WTC11 (cell line): ENCODE results near the gene WNT5B.

Experiments
- ELF4 ChIP-seq: sonication (generic); formaldehyde crosslinking; IDR thresholded peaks from 2 replicates; pipeline ENCODE4 v1.8.1; 2022; ENCODE audit warnings: low read depth, mild to moderate bottlenecking, moderate library complexity, missing genetic modification reagents
- FOXP1 ChIP-seq: sonication (generic); formaldehyde crosslinking; IDR thresholded peaks from 2 replicates; pipeline ENCODE4 v1.8.0; 2022; ENCODE audit warnings: missing genetic modification reagents, mild to moderate bottlenecking, moderate library complexity, borderline replicate concordance
- GABPB1 ChIP-seq: sonication (generic); formaldehyde crosslinking; IDR thresholded peaks from 2 replicates; pipeline ENCODE4 v1.8.1; 2023; ENCODE audit warnings: mild to moderate bottlenecking, missing genetic modification reagents
- NFYB ChIP-seq: sonication (generic); formaldehyde crosslinking; conservative IDR thresholded peaks from 2 replicates; pipeline ENCODE4 v1.8.0; 2022; ENCODE audit warnings: low read depth, missing genetic modification reagents
- NR1H2 ChIP-seq: sonication (generic); formaldehyde crosslinking; IDR thresholded peaks from 2 replicates; pipeline ENCODE4 v1.9.0; 2021; ENCODE audit warnings: mild to moderate bottlenecking, moderate library complexity, missing genetic modification reagents
- TCF7 ChIP-seq: sonication (generic); formaldehyde crosslinking; IDR thresholded peaks from 2 replicates; pipeline ENCODE4 v1.8.0; 2022; ENCODE audit warnings: mild to moderate bottlenecking, low read depth, missing genetic modification reagents, moderate library complexity
- TP53 ChIP-seq: sonication (generic); formaldehyde crosslinking; IDR thresholded peaks from 2 replicates; pipeline ENCODE4 v1.8.1; 2023; ENCODE audit warnings: mild to moderate bottlenecking, missing genetic modification reagents
- ZNF232 ChIP-seq: sonication (generic); formaldehyde crosslinking; IDR thresholded peaks from 2 replicates; pipeline ENCODE4 v1.8.0; 2022; ENCODE audit warnings: mild to moderate bottlenecking, missing genetic modification reagents
- TF ChIP-seq, protein P1 (sequence below): fragments of 200-600 bp; IDR thresholded peaks from 2 replicates; pipeline ENCODE4 v1.8.0; 2022; ENCODE audit warnings: antibody characterized with exemption
- TF ChIP-seq, protein P2 (sequence below): sonication (generic); formaldehyde crosslinking; IDR thresholded peaks from 2 replicates; pipeline ENCODE4 v1.8.1; 2023; ENCODE audit warnings: mild to moderate bottlenecking, missing genetic modification reagents, moderate library complexity
- TF ChIP-seq, protein P3 (sequence below): sonication (generic); formaldehyde crosslinking; IDR thresholded peaks from 2 replicates; pipeline ENCODE4 v1.8.1; 2023; ENCODE audit warnings: mild to moderate bottlenecking, missing genetic modification reagents, moderate library complexity
- TF ChIP-seq, protein P4 (sequence below): sonication (generic); formaldehyde crosslinking; IDR thresholded peaks from 2 replicates; pipeline ENCODE4 v1.8.1; 2022; ENCODE audit warnings: low read depth, missing genetic modification reagents, borderline replicate concordance

DNA sequence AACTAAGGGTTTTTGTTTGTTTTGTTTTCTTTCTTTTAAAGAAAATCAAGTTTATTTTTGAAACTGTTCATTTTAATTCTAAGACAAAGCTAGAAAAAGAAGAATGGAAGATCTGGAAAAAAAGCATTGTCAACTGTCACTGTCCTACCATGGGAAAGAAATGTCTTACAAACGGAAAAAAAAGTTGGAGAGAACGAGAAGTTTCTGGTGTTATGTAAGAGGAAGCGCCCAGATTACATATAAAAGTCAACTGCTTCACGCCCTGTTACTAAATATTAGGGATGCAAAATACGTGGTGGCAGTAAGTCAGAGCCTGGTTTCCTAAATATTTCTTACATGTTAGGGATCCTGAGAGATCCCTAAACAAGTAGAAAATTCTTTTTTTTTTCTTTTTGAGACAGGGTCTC, 20.3 kb upstream of the WNT5B start:
- TF ChIP-seq NR1H2 (CRISPR knock-in tag) (no peak), ZNF232 (CRISPR knock-in tag) (no peak), ELF4 (CRISPR knock-in tag) (no peak), TCF7 (no peak), GABPB1 (CRISPR knock-in tag) (no peak), TP53 (CRISPR knock-in tag) (no peak), FOXP1 (no peak), NFYB (CRISPR knock-in tag) (no peak)
- TF ChIP-seq, protein P1, sequence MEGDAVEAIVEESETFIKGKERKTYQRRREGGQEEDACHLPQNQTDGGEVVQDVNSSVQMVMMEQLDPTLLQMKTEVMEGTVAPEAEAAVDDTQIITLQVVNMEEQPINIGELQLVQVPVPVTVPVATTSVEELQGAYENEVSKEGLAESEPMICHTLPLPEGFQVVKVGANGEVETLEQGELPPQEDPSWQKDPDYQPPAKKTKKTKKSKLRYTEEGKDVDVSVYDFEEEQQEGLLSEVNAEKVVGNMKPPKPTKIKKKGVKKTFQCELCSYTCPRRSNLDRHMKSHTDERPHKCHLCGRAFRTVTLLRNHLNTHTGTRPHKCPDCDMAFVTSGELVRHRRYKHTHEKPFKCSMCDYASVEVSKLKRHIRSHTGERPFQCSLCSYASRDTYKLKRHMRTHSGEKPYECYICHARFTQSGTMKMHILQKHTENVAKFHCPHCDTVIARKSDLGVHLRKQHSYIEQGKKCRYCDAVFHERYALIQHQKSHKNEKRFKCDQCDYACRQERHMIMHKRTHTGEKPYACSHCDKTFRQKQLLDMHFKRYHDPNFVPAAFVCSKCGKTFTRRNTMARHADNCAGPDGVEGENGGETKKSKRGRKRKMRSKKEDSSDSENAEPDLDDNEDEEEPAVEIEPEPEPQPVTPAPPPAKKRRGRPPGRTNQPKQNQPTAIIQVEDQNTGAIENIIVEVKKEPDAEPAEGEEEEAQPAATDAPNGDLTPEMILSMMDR, result no peak
- TF ChIP-seq, protein P2, sequence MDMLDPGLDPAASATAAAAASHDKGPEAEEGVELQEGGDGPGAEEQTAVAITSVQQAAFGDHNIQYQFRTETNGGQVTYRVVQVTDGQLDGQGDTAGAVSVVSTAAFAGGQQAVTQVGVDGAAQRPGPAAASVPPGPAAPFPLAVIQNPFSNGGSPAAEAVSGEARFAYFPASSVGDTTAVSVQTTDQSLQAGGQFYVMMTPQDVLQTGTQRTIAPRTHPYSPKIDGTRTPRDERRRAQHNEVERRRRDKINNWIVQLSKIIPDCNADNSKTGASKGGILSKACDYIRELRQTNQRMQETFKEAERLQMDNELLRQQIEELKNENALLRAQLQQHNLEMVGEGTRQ (CRISPR knock-in tag), result no peak
- TF ChIP-seq, protein P3, sequence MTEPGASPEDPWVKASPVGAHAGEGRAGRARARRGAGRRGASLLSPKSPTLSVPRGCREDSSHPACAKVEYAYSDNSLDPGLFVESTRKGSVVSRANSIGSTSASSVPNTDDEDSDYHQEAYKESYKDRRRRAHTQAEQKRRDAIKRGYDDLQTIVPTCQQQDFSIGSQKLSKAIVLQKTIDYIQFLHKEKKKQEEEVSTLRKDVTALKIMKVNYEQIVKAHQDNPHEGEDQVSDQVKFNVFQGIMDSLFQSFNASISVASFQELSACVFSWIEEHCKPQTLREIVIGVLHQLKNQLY, result no peak
- TF ChIP-seq, protein P4, sequence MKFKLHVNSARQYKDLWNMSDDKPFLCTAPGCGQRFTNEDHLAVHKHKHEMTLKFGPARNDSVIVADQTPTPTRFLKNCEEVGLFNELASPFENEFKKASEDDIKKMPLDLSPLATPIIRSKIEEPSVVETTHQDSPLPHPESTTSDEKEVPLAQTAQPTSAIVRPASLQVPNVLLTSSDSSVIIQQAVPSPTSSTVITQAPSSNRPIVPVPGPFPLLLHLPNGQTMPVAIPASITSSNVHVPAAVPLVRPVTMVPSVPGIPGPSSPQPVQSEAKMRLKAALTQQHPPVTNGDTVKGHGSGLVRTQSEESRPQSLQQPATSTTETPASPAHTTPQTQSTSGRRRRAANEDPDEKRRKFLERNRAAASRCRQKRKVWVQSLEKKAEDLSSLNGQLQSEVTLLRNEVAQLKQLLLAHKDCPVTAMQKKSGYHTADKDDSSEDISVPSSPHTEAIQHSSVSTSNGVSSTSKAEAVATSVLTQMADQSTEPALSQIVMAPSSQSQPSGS (CRISPR knock-in tag), result no peak
